B cell (primary cell): ENCODE measurements around the gene GSC2.

Source experiments
- EZH2 ChIP-seq: IDR thresholded peaks from 2 replicates; pipeline ENCODE4 v1.6.1; 2012; ENCODE audit warnings: borderline replicate concordance, low read depth, mild to moderate bottlenecking, moderate library complexity, low read length; ENCODE audit not compliant: insufficient read depth, poor library complexity, severe bottlenecking
- TF ChIP-seq, protein P1 (sequence below): fragments of 200-600 bp; IDR thresholded peaks from one replicate; pipeline ENCODE4 v1.8.0; 2022; ENCODE audit warnings: antibody characterized with exemption, mild to moderate bottlenecking

DNA sequence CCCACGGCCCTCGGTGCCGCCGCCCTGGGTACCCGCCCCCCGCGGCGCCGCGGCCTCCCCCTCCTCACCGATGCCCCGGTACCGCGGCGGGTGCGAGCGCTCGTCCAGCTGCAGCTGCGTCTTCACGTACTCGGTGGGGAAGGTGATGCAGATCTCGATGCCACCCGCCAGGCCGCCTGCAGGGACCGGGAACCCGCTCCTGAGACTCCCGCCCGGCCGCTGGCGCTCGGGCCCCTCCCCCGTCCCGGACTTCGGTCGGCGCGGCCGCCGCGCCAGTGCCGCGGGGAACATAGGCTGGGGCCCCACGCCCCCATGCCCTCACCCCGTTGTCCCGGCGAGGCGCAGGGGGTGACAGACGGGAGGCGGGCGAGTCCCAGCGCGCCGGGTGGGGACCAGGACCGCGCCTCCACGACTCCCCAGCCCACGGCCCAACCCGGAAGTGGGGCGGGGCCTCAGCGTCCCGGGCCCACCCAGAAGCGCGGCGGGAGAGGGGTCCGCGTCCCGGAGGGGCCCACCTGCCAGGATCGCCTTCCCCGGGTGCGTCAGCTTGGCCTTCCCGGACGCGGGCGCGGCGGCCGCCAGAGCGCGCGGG lies 28.1 kb upstream of the GSC2 start:
- TF ChIP-seq, protein P1, sequence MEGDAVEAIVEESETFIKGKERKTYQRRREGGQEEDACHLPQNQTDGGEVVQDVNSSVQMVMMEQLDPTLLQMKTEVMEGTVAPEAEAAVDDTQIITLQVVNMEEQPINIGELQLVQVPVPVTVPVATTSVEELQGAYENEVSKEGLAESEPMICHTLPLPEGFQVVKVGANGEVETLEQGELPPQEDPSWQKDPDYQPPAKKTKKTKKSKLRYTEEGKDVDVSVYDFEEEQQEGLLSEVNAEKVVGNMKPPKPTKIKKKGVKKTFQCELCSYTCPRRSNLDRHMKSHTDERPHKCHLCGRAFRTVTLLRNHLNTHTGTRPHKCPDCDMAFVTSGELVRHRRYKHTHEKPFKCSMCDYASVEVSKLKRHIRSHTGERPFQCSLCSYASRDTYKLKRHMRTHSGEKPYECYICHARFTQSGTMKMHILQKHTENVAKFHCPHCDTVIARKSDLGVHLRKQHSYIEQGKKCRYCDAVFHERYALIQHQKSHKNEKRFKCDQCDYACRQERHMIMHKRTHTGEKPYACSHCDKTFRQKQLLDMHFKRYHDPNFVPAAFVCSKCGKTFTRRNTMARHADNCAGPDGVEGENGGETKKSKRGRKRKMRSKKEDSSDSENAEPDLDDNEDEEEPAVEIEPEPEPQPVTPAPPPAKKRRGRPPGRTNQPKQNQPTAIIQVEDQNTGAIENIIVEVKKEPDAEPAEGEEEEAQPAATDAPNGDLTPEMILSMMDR: no peak
- no peak for TF ChIP-seq EZH2
